CD8-positive, alpha-beta memory T cell (primary cell): ENCODE data around the gene CLDN5. TPM values are rescaled to one million over a fixed set of nuclear protein-coding genes. Genes with fewer than 3 reads are reported as not detected.
A peak's percentile ranks its signal among the peaks of the same experiment; 100 is the strongest.

Experiments used
- CTCF ChIA-PET: fragments of 350-600 bp; sonication (Branson Sonifier 250); formaldehyde crosslinking; loops from one replicate; lab custom pipeline; 2021; ENCODE audit warnings: antibody characterized with exemption; lab: Charles Lee
- POLR2A ChIA-PET: fragments of 350-600 bp; sonication (Branson Sonifier 250); formaldehyde crosslinking; loops from one replicate; lab custom pipeline; 2021; ENCODE audit warnings: antibody characterized with exemption; lab: Charles Lee
- DNase-seq, 5 donors: peaks; one replicate each; pipeline versions ENCODE4 v3.0.0 to v3.0.0-alpha.2; 2020 to 2022; ENCODE audit warnings: mixed read lengths in 1 of 5
- H3K27ac ChIP-seq: one replicate; pipeline ENCODE4 v1.7.0; 2013; ENCODE audit warnings: low read depth, mild to moderate bottlenecking, low read length, moderate library complexity
- H3K27me3 ChIP-seq: 2 replicates; pipeline ENCODE4 v1.7.0; 2013; ENCODE audit warnings: low read length, mild to moderate bottlenecking; ENCODE audit not compliant: insufficient read depth, poor library complexity, severe bottlenecking
- H3K36me3 ChIP-seq: 2 replicates; pipeline ENCODE4 v1.7.0; 2013; ENCODE audit warnings: mild to moderate bottlenecking, low read length, moderate library complexity; ENCODE audit not compliant: insufficient read depth
- H3K4me1 ChIP-seq: 2 replicates; pipeline ENCODE4 v1.7.0; 2013; ENCODE audit warnings: mild to moderate bottlenecking, low read length, moderate library complexity; ENCODE audit not compliant: insufficient read depth
- H3K4me3 ChIP-seq: 2 replicates; pipeline ENCODE4 v1.7.0; 2013; ENCODE audit warnings: mild to moderate bottlenecking, low read length
- H3K9me3 ChIP-seq: 2 replicates; pipeline ENCODE4 v1.7.0; 2013; ENCODE audit warnings: mild to moderate bottlenecking, low read length
- H3K27ac Mint-ChIP-seq, 8 donors: one replicate each; pipeline ENCODE4 v1.8.0; 2020 to 2021; ENCODE audit warnings: mixed read lengths in 8 of 8, mild to moderate bottlenecking in 6 of 8, inconsistent platforms in 3 of 8, moderate library complexity in 3 of 8
- H3K27me3 Mint-ChIP-seq, 2 donors: one replicate each; pipeline ENCODE4 v1.8.0; 2020 to 2021; ENCODE audit warnings: mixed read lengths in 2 of 2, mild to moderate bottlenecking in 1 of 2, moderate library complexity in 1 of 2
- H3K36me3 Mint-ChIP-seq, 3 donors: one replicate each; pipeline ENCODE4 v1.8.0; 2020 to 2021; ENCODE audit warnings: mixed read lengths in 3 of 3, inconsistent platforms in 1 of 3, mild to moderate bottlenecking in 1 of 3
- H3K4me1 Mint-ChIP-seq, 3 donors: one replicate each; pipeline ENCODE4 v1.8.0; 2020 to 2021; ENCODE audit warnings: mixed read lengths in 3 of 3, inconsistent platforms in 1 of 3, mild to moderate bottlenecking in 1 of 3
- H3K4me3 Mint-ChIP-seq, 7 donors: one replicate each; pipeline ENCODE4 v1.8.0; 2020 to 2021; ENCODE audit warnings: mixed read lengths in 7 of 7, mild to moderate bottlenecking in 6 of 7, moderate library complexity in 4 of 7, inconsistent platforms in 2 of 7
- H3K9me3 Mint-ChIP-seq, 5 donors: one replicate each; pipeline ENCODE4 v1.8.0; 2020 to 2022; ENCODE audit warnings: mixed read lengths in 5 of 5, mild to moderate bottlenecking in 3 of 5, moderate library complexity in 2 of 5, inconsistent platforms in 1 of 5
- polyA plus RNA-seq: library from polyadenylated mRNA; unstranded; fragments of 300-500 nt; fragmentation: Illumina TruSeq; gene quantifications from one replicate; pipeline ENCODE4 v1.2.3, GENCODE V29; 2021
- total RNA-seq, 2 experiments: library from RNA; stranded (reverse); gene quantifications; one replicate each; pipeline ENCODE4 v1.2.3, GENCODE V29; 2021

The CLDN5 gene
- total RNA-seq = not detected
- polyA plus RNA-seq = not detected

- no peak within 1 kb of the TSS for H3K27ac Mint-ChIP-seq
- no peaks in the 10 kb centered on the region for H3K9me3 Mint-ChIP-seq
- H3K27me3 Mint-ChIP-seq = peaks cover 16 to 32% of the 10 kb centered on the region in 2 donors
- POLR2A ChIA-PET = no interaction called here
- peaks cover 0 to 7% (median 2%) of the 10 kb centered on the region in 3 donors for H3K4me1 Mint-ChIP-seq
- peak within 1 kb of the TSS in 2 of 7 donors; percentile 13 to 47 for H3K4me3 Mint-ChIP-seq
- no peaks in the 10 kb centered on the region for H3K36me3 Mint-ChIP-seq
- peak within 1 kb of the TSS; percentile 32 for H3K4me3 ChIP-seq
- no peaks in the 10 kb centered on the region for H3K4me1 ChIP-seq
- H3K27me3 ChIP-seq = peaks cover 7% of the 10 kb centered on the region
- DNase-seq = no peak
- no peak within 1 kb of the TSS for H3K27ac ChIP-seq
- no peaks in the 10 kb centered on the region for H3K36me3 ChIP-seq
- H3K9me3 ChIP-seq = no peaks in the 10 kb centered on the region
- CTCF ChIA-PET = no interaction called here
Measured at GRCh38 chr22:19524170-19525115, at the start of gene CLDN5. TSS of gene CLDN5 (minus strand) at chr22:19524410. CDS start at chr22:19524255, 155 bp downstream.

GRCh38 chr22:19571995-19572394 lies 47.8 kb upstream of the CLDN5 start:
- DNase-seq = no peak
- Mint-ChIP-seq H3K36me3 (peaks cover 0 to 1% (median 0%) of the 10 kb centered on the region in 3 donors), H3K9me3 (no peaks in the 10 kb centered on the region), H3K27me3 (peaks cover 5 to 10% of the 10 kb centered on the region in 2 donors), H3K4me3 (no peak overlapping the region), H3K27ac (no peak overlapping the region), H3K4me1 (peaks cover 4 to 5% (median 5%) of the 10 kb centered on the region in 3 donors)
- Histone ChIP-seq H3K9me3 (no peaks in the 10 kb centered on the region), H3K27me3 (peaks cover 1% of the 10 kb centered on the region), H3K27ac (no peak overlapping the region), H3K4me3 (no peak overlapping the region), H3K4me1 (peaks cover 6% of the 10 kb centered on the region), H3K36me3 (no peaks in the 10 kb centered on the region)
- POLR2A ChIA-PET = no interaction called here
- CTCF ChIA-PET = no interaction called here

GRCh38 chr22:19571207-19571795 lies 47.1 kb upstream of the CLDN5 start:
- Mint-ChIP-seq H3K36me3 (peaks cover 0 to 1% (median 0%) of the 10 kb centered on the region in 3 donors), H3K4me3 (no peak overlapping the region), H3K4me1 (no peaks in the 10 kb centered on the region), H3K9me3 (no peaks in the 10 kb centered on the region), H3K27me3 (peaks cover 8 to 11% of the 10 kb centered on the region in 2 donors), H3K27ac (peak overlapping the region in 1 of 8 donors; percentile 17)
- CTCF ChIA-PET = no interaction called here
- Histone ChIP-seq H3K27me3 (peaks cover 5% of the 10 kb centered on the region), H3K4me1 (no peaks in the 10 kb centered on the region), H3K36me3 (no peaks in the 10 kb centered on the region), H3K9me3 (no peaks in the 10 kb centered on the region), H3K27ac (no peak overlapping the region), H3K4me3 (no peak overlapping the region)
- POLR2A ChIA-PET = no interaction called here
- DNase-seq = no peak

GRCh38 chr22:19569976-19570375 lies 45.8 kb upstream of the CLDN5 start:
- Histone ChIP-seq H3K27me3 (peaks cover 5% of the 10 kb centered on the region), H3K27ac (no peak overlapping the region), H3K9me3 (no peaks in the 10 kb centered on the region), H3K4me1 (no peaks in the 10 kb centered on the region), H3K4me3 (no peak overlapping the region), H3K36me3 (no peaks in the 10 kb centered on the region)
- no peaks in the 10 kb centered on the region for H3K4me1 Mint-ChIP-seq
- H3K36me3 Mint-ChIP-seq = peaks cover 0 to 1% (median 0%) of the 10 kb centered on the region in 3 donors
- H3K27ac Mint-ChIP-seq = no peak overlapping the region
- ChIA-PET POLR2A (no interaction called here), CTCF (no interaction called here)
- H3K27me3 Mint-ChIP-seq = peaks cover 15% of the 10 kb centered on the region in 2 donors
- no peaks in the 10 kb centered on the region for H3K9me3 Mint-ChIP-seq
- DNase-seq = no peak
- H3K4me3 Mint-ChIP-seq = no peak overlapping the region

- peaks cover 0 to 5% (median 0%) of the 10 kb centered on the region in 5 donors for H3K9me3 Mint-ChIP-seq
Measured at GRCh38 chr22:19569276-19569640, 45.0 kb upstream of the CLDN5 start.

GRCh38 chr22:19568337-19569275 lies 44.4 kb upstream of the CLDN5 start:
- H3K36me3 ChIP-seq = no peaks in the 10 kb centered on the region
- peaks cover 5% of the 10 kb centered on the region for H3K27me3 ChIP-seq
- no peak overlapping the region for H3K4me3 ChIP-seq
- CTCF ChIA-PET = interaction anchor here (1.0 kb wide), 1 partner anchor 503 kb away, joined by 4 read pairs; no protein-coding TSS in a partner anchor
- Mint-ChIP-seq H3K4me3 (no peak overlapping the region), H3K4me1 (no peaks in the 10 kb centered on the region), H3K27me3 (peaks cover 11 to 15% of the 10 kb centered on the region in 2 donors), H3K36me3 (peaks cover 0 to 1% (median 0%) of the 10 kb centered on the region in 3 donors), H3K9me3 (peaks cover 0 to 5% (median 0%) of the 10 kb centered on the region in 5 donors), H3K27ac (no peak overlapping the region)
- POLR2A ChIA-PET = no interaction called here
- DNase-seq = no peak
- no peaks in the 10 kb centered on the region for H3K9me3 ChIP-seq
- no peak overlapping the region for H3K27ac ChIP-seq
- no peaks in the 10 kb centered on the region for H3K4me1 ChIP-seq

More at GRCh38 chr22:19569276-19569640, 45.0 kb upstream of the CLDN5 start:
- peaks cover 5% of the 10 kb centered on the region for H3K27me3 ChIP-seq
- peaks cover 0 to 1% (median 0%) of the 10 kb centered on the region in 3 donors for H3K36me3 Mint-ChIP-seq
- no peak overlapping the region for H3K4me3 Mint-ChIP-seq
- no peaks in the 10 kb centered on the region for H3K4me1 ChIP-seq
- no peak overlapping the region for H3K27ac ChIP-seq
- H3K27me3 Mint-ChIP-seq = peaks cover 15% of the 10 kb centered on the region in 2 donors
- H3K9me3 ChIP-seq = no peaks in the 10 kb centered on the region
- POLR2A ChIA-PET = no interaction called here
- no peaks in the 10 kb centered on the region for H3K36me3 ChIP-seq
- no peak for DNase-seq
- CTCF ChIA-PET = no interaction called here
- H3K4me3 ChIP-seq = no peak overlapping the region
- no peaks in the 10 kb centered on the region for H3K4me1 Mint-ChIP-seq
- no peak overlapping the region for H3K27ac Mint-ChIP-seq

GRCh38 chr22:19567157-19568009 lies 43.2 kb upstream of the CLDN5 start:
- peaks cover 0 to 1% (median 0%) of the 10 kb centered on the region in 3 donors for H3K36me3 Mint-ChIP-seq
- H3K27me3 ChIP-seq = peaks cover 5% of the 10 kb centered on the region
- H3K27ac ChIP-seq = no peak overlapping the region
- ChIA-PET CTCF (interaction anchor here (1.0 kb wide), 1 partner anchor 504 kb away, joined by 4 read pairs; no protein-coding TSS in a partner anchor), POLR2A (no interaction called here)
- no peak for DNase-seq
- H3K4me1 Mint-ChIP-seq = no peaks in the 10 kb centered on the region
- no peak overlapping the region for H3K4me3 ChIP-seq
- peaks cover 0 to 5% (median 0%) of the 10 kb centered on the region in 5 donors for H3K9me3 Mint-ChIP-seq
- H3K4me1 ChIP-seq = no peaks in the 10 kb centered on the region
- H3K27me3 Mint-ChIP-seq = peaks cover 9 to 15% of the 10 kb centered on the region in 2 donors
- no peaks in the 10 kb centered on the region for H3K9me3 ChIP-seq
- no peak overlapping the region for H3K27ac Mint-ChIP-seq
- H3K4me3 Mint-ChIP-seq = no peak overlapping the region
- H3K36me3 ChIP-seq = no peaks in the 10 kb centered on the region
